Measurements from ENCODE around the gene GUK1. TPM values are rescaled to one million over a fixed set of nuclear protein-coding genes. Genes with fewer than 3 reads are reported as not detected.

Gene GUK1
- total RNA-seq, 1 donor from 2014 or later, result 150 TPM

DNA sequence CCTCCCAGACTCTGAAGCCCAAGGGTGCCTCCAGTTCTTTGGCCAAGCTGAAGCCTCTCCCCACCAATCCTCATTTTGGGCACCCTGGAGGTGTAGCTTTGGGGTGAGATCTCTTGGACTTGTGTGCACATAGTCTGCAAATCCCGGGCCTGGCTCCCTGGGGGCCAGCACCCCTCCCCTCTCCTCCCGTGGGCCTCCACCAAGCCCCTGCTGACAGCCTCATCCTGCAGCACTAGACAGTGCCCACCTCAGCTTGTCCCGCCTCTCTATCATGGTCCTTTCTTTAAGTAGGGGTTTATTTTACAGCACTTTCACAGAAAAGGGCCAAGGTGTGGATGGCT, 12.8 kb downstream of the GUK1 start:
- no peak for TF ChIP-seq CTCF (IDR thresholded peaks at IDR 0.05; ENCODE audit: borderline replicate concordance)
- Histone ChIP-seq H3K27me3 (ENCODE audit: low read depth) (no peaks in the 10 kb centered on the region), H3K9me3 (replicated peaks) (no peaks in the 10 kb centered on the region), H3K4me3 (no peak overlapping the region), H3K4me1 (peaks cover 46% of the 10 kb centered on the region), H3K27ac (replicated peaks) (no peak overlapping the region), H3K36me3 (peaks cover 11% of the 10 kb centered on the region)
- peak; percentile 12 for DNase-seq
- intact Hi-C loops (cut with micrococcal nuclease), result no loop called here

DNA sequence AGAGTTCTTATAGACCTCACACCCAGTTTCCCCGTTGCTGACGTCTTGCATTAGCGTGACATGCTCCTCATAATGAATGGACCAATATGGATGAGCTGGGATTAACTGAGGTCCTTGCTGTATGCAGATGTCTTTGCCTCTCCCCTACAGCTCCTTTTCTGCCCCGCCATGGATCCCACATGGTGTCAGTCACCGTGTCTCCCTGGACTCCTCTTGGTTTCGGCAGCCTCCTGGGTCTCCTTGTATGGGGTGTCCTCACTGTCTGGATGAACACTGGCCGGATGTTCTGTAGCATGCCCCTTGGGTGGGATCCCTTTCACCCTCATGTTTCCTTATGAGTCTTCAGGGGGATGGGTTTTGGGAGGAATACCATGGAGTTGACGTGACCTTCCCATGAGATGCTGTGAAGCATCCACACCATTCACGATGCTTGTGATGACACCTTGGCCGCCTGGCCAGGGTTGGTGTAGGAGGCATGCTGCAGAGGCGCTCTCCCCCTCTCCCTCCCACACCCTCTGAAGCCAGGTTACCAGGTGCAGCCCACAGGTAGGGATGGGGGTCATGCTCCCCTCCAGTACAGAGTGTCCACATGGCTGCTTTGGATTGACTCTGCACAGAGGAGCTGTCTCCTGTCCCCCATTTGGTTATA, 14.1 kb downstream of the GUK1 start:
- H3K9me3 ChIP-seq (replicated peaks), result no peaks in the 10 kb centered on the region
- peak; percentile 6 for DNase-seq
- H3K36me3 ChIP-seq, result no peaks in the 10 kb centered on the region
- H3K4me3 ChIP-seq, result no peak overlapping the region
- peaks cover 5% of the 10 kb centered on the region for H3K27me3 ChIP-seq (ENCODE audit: low read depth)
- no peak overlapping the region for H3K27ac ChIP-seq (replicated peaks)
- TF ChIP-seq CTCF (IDR thresholded peaks at IDR 0.05; ENCODE audit: borderline replicate concordance), result no peak
- intact Hi-C loops (cut with micrococcal nuclease), result no loop called here
- peaks cover 40% of the 10 kb centered on the region for H3K4me1 ChIP-seq

- intact Hi-C loops (cut with micrococcal nuclease), result no loop called here
- Histone ChIP-seq H3K36me3 (no peaks in the 10 kb centered on the region), H3K27ac (replicated peaks) (no peak overlapping the region), H3K27me3 (ENCODE audit: low read depth) (peaks cover 7% of the 10 kb centered on the region), H3K4me1 (peaks cover 32% of the 10 kb centered on the region), H3K4me3 (no peak overlapping the region), H3K9me3 (replicated peaks) (no peaks in the 10 kb centered on the region)
- TF ChIP-seq CTCF (IDR thresholded peaks at IDR 0.05; ENCODE audit: borderline replicate concordance), result no peak
- DNase-seq, result peak; percentile 11
These were observed 14.8 kb downstream of the GUK1 start for GRCh38 chr1:228154670-228155571.

- Histone ChIP-seq H3K9me3 (replicated peaks) (no peaks in the 10 kb centered on the region), H3K4me1 (peaks cover 24% of the 10 kb centered on the region), H3K36me3 (no peaks in the 10 kb centered on the region), H3K27me3 (ENCODE audit: low read depth) (peaks cover 15% of the 10 kb centered on the region), H3K27ac (replicated peaks) (no peak overlapping the region), H3K4me3 (no peak overlapping the region)
- DNase-seq, result peak; percentile 11
- no peak for TF ChIP-seq CTCF (IDR thresholded peaks at IDR 0.05; ENCODE audit: borderline replicate concordance)
- intact Hi-C loops (cut with micrococcal nuclease), result no loop called here
These were observed 15.8 kb downstream of the GUK1 start for GRCh38 chr1:228155596-228156514.

DNA sequence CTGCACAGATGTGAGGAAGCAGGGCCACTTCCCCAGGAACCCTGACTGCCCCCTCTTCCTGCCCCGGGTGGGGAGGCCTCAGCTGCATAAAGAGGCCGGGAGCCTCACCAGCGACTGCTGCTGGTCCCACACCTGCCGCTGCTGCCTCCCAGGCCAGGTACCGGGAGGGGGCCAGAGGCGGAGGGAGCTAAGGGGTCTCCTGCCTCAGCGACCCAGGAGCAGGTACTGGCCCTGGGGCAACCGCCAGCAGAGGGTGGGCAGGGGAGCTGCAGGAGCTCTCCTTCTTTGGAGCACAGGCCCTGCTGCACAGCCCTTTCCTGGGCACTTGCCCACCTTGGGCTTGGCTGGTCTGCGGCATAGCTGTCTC, 16.4 kb downstream of the GUK1 start:
- intact Hi-C loops (cut with micrococcal nuclease), result no loop called here
- no peak overlapping the region for H3K4me3 ChIP-seq
- peak; percentile 9 for DNase-seq
- peaks cover 24% of the 10 kb centered on the region for H3K4me1 ChIP-seq
- no peaks in the 10 kb centered on the region for H3K9me3 ChIP-seq (replicated peaks)
- TF ChIP-seq CTCF (IDR thresholded peaks at IDR 0.05; ENCODE audit: borderline replicate concordance), result no peak
- peaks cover 15% of the 10 kb centered on the region for H3K27me3 ChIP-seq (ENCODE audit: low read depth)
- H3K27ac ChIP-seq (replicated peaks), result no peak overlapping the region
- no peaks in the 10 kb centered on the region for H3K36me3 ChIP-seq
